ENCODE data around the gene CDIPT.

GRCh38 chr16:29843931-29844330 is 19.1 kb downstream of the CDIPT start:
- TF ChIP-seq FOSL2 (CRISPR knock-in tag; IDR thresholded peaks at IDR 0.05) (no peak), TBP (CRISPR knock-in tag; IDR thresholded peaks at IDR 0.05) (no peak), TAF1 (CRISPR knock-in tag; IDR thresholded peaks at IDR 0.05) (no peak), ZNF782 (CRISPR knock-in tag; IDR thresholded peaks at IDR 0.05; ENCODE audit: borderline replicate concordance) (no peak), POLR2A (IDR thresholded peaks at IDR 0.05; ENCODE audit: insufficient read depth in 1 of 2, low read depth in 2 of 2, low read length in 2 of 2) (no peak), ZNF746 (CRISPR knock-in tag; IDR thresholded peaks at IDR 0.05) (no peak), ETV6 (CRISPR knock-in tag; conservative IDR thresholded peaks at IDR 0.05) (no peak), ZNF766 (CRISPR knock-in tag; IDR thresholded peaks at IDR 0.05; ENCODE audit: borderline replicate concordance) (no peak)
- TF ChIP-seq, protein P1, sequence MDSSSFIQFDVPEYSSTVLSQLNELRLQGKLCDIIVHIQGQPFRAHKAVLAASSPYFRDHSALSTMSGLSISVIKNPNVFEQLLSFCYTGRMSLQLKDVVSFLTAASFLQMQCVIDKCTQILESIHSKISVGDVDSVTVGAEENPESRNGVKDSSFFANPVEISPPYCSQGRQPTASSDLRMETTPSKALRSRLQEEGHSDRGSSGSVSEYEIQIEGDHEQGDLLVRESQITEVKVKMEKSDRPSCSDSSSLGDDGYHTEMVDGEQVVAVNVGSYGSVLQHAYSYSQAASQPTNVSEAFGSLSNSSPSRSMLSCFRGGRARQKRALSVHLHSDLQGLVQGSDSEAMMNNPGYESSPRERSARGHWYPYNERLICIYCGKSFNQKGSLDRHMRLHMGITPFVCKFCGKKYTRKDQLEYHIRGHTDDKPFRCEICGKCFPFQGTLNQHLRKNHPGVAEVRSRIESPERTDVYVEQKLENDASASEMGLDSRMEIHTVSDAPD (CRISPR knock-in tag; IDR thresholded peaks at IDR 0.05) = no peak
